WTC11 (cell line): Measurements from ENCODE around the gene TNFSF4. TPM values are rescaled to one million over a fixed set of nuclear protein-coding genes. Genes with fewer than 3 reads are reported as not detected.

ENCODE experiments used
- ATAC-seq: fragments of 200-7000 bp; cut with Tn5 transposase; 2 replicates; pipeline ENCODE4 v1.10.0; 2021; ENCODE audit warnings: mild to moderate bottlenecking, moderate library complexity
- CTCF ChIA-PET: fragments of 300-600 bp; sonication (Branson Sonifier 250); formaldehyde crosslinking; loops from one replicate; lab custom pipeline; 2021; ENCODE audit warnings: antibody characterized with exemption; lab: Charles Lee
- POLR2A ChIA-PET: fragments of 350-600 bp; sonication (Branson Sonifier 250); formaldehyde crosslinking; loops from one replicate; lab custom pipeline; 2021; ENCODE audit warnings: antibody characterized with exemption; lab: Charles Lee
- DNase-seq: peaks from one replicate; pipeline ENCODE4 v3.0.0; 2021; ENCODE audit warnings: low spot score
- H3K27ac Mint-ChIP-seq: 2 replicates; pipeline ENCODE4 v1.8.0; 2021; ENCODE audit warnings: mixed read lengths
- H3K27me3 Mint-ChIP-seq: 2 replicates; pipeline ENCODE4 v1.8.0; 2021; ENCODE audit warnings: low read depth, mild to moderate bottlenecking, moderate library complexity, mixed read lengths
- H3K36me3 Mint-ChIP-seq: 2 replicates; pipeline ENCODE4 v1.8.0; 2021; ENCODE audit warnings: mixed read lengths
- H3K4me1 Mint-ChIP-seq: 2 replicates; pipeline ENCODE4 v1.8.0; 2022; ENCODE audit warnings: mixed read lengths
- H3K4me3 Mint-ChIP-seq: 2 replicates; pipeline ENCODE4 v1.8.0; 2021; ENCODE audit warnings: mild to moderate bottlenecking, moderate library complexity, mixed read lengths
- H3K9me3 Mint-ChIP-seq: 2 replicates; pipeline ENCODE4 v1.8.0; 2021; ENCODE audit warnings: mixed read lengths
- ATF1 ChIP-seq: sonication (generic); formaldehyde crosslinking; IDR thresholded peaks from 2 replicates; pipeline ENCODE4 v1.8.1; 2023; ENCODE audit warnings: mild to moderate bottlenecking, moderate library complexity, missing genetic modification reagents
- CBFB ChIP-seq: sonication (generic); formaldehyde crosslinking; IDR thresholded peaks from 2 replicates; pipeline ENCODE4 v1.8.1; 2022; ENCODE audit warnings: mild to moderate bottlenecking, low read depth, missing genetic modification reagents
- ELF4 ChIP-seq: sonication (generic); formaldehyde crosslinking; IDR thresholded peaks from 2 replicates; pipeline ENCODE4 v1.8.1; 2022; ENCODE audit warnings: low read depth, mild to moderate bottlenecking, moderate library complexity, missing genetic modification reagents
- ETV6 ChIP-seq: sonication (generic); formaldehyde crosslinking; IDR thresholded peaks from 2 replicates; pipeline ENCODE4 v1.8.1; 2022; ENCODE audit warnings: mild to moderate bottlenecking, missing genetic modification reagents
- FOXK1 ChIP-seq: sonication (generic); formaldehyde crosslinking; IDR thresholded peaks from 2 replicates; pipeline ENCODE4 v1.8.0; 2022; ENCODE audit warnings: mild to moderate bottlenecking, moderate library complexity, missing genetic modification reagents
- GABPB1 ChIP-seq: sonication (generic); formaldehyde crosslinking; IDR thresholded peaks from 2 replicates; pipeline ENCODE4 v1.8.1; 2023; ENCODE audit warnings: mild to moderate bottlenecking, missing genetic modification reagents
- IRF2 ChIP-seq: sonication (generic); formaldehyde crosslinking; IDR thresholded peaks from 2 replicates; pipeline ENCODE4 v1.8.0; 2022; ENCODE audit warnings: low read depth, missing genetic modification reagents, borderline replicate concordance
- MXD4 ChIP-seq: fragments of 250-450 bp; sonication (Bioruptor Pico); IDR thresholded peaks from 2 replicates; pipeline ENCODE4 v1.8.0; 2021; ENCODE audit warnings: mild to moderate bottlenecking, moderate library complexity, borderline replicate concordance
- MYBL2 ChIP-seq: sonication (generic); formaldehyde crosslinking; IDR thresholded peaks from 2 replicates; pipeline ENCODE4 v1.8.1; 2023; ENCODE audit warnings: mild to moderate bottlenecking, moderate library complexity, missing genetic modification reagents
- NR2C2 ChIP-seq: sonication (generic); formaldehyde crosslinking; IDR thresholded peaks from 2 replicates; pipeline ENCODE4 v1.8.0; 2022; ENCODE audit warnings: mild to moderate bottlenecking, missing genetic modification reagents
- OVOL2 ChIP-seq: fragments of 250-450 bp; sonication (Bioruptor Pico); IDR thresholded peaks from 2 replicates; pipeline ENCODE4 v1.9.0; 2021; ENCODE audit warnings: mild to moderate bottlenecking, borderline replicate concordance
- SMAD3 ChIP-seq: sonication (generic); formaldehyde crosslinking; IDR thresholded peaks from 2 replicates; pipeline ENCODE4 v1.8.0; 2022; ENCODE audit warnings: missing genetic modification reagents, mild to moderate bottlenecking, borderline replicate concordance
- TEAD1 ChIP-seq: sonication (generic); formaldehyde crosslinking; IDR thresholded peaks from 2 replicates; pipeline ENCODE4 v1.8.0; 2022; ENCODE audit warnings: mild to moderate bottlenecking, missing genetic modification reagents
- TP53 ChIP-seq: sonication (generic); formaldehyde crosslinking; IDR thresholded peaks from 2 replicates; pipeline ENCODE4 v1.8.1; 2023; ENCODE audit warnings: mild to moderate bottlenecking, missing genetic modification reagents
- ZNF232 ChIP-seq: sonication (generic); formaldehyde crosslinking; IDR thresholded peaks from 2 replicates; pipeline ENCODE4 v1.8.0; 2022; ENCODE audit warnings: mild to moderate bottlenecking, missing genetic modification reagents
- total RNA-seq: library from RNA; stranded (reverse); gene quantifications from 3 replicates; pipeline ENCODE4 v1.2.3, GENCODE V29; 2021
- TF ChIP-seq, protein P1 (sequence below): sonication (generic); formaldehyde crosslinking; conservative IDR thresholded peaks from 2 replicates; pipeline ENCODE4 v1.8.1; 2023; ENCODE audit warnings: mild to moderate bottlenecking, low read depth, missing genetic modification reagents, moderate library complexity
- TF ChIP-seq, protein P2 (sequence below): fragments of 250-450 bp; sonication (Bioruptor Pico); IDR thresholded peaks from 2 replicates; pipeline ENCODE4 v1.9.0; 2021; ENCODE audit warnings: mild to moderate bottlenecking, borderline replicate concordance
- TF ChIP-seq, protein P3 (sequence below): fragments of 250-450 bp; sonication (Bioruptor Pico); IDR thresholded peaks from 2 replicates; pipeline ENCODE4 v1.8.0; 2021; ENCODE audit warnings: mild to moderate bottlenecking
- TF ChIP-seq, protein P4 (sequence below): sonication (generic); formaldehyde crosslinking; IDR thresholded peaks from 2 replicates; pipeline ENCODE4 v1.8.1; 2023; ENCODE audit warnings: mild to moderate bottlenecking, missing genetic modification reagents, moderate library complexity
- TF ChIP-seq, protein P5 (sequence below): fragments of 250-450 bp; sonication (Bioruptor Pico); IDR thresholded peaks from 2 replicates; pipeline ENCODE4 v1.9.0; 2021; ENCODE audit warnings: mild to moderate bottlenecking

Gene TNFSF4
- total RNA-seq, 1 experiment from 2014 or later = 0.81 TPM

DNA sequence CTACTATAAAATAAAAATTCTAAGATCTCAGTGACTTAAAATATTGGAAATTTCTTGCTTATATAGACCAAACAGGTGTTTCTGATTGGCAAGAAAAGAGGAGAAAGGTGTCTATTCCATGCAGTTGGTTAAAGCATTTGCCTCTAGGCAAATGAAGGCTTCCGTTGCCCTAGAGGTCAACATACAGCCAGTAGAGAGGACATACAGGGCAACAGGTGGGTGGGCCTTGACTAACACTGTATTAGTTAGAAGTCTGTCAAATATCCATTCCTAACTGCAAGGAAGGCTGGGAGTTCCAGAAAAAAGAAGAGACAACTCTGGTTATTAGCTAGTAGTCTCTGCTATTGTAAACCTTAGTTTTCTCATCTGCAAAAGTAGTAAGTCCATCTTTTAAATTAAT is 43.0 kb downstream of the TNFSF4 start (continued):
- TF ChIP-seq, protein P1, sequence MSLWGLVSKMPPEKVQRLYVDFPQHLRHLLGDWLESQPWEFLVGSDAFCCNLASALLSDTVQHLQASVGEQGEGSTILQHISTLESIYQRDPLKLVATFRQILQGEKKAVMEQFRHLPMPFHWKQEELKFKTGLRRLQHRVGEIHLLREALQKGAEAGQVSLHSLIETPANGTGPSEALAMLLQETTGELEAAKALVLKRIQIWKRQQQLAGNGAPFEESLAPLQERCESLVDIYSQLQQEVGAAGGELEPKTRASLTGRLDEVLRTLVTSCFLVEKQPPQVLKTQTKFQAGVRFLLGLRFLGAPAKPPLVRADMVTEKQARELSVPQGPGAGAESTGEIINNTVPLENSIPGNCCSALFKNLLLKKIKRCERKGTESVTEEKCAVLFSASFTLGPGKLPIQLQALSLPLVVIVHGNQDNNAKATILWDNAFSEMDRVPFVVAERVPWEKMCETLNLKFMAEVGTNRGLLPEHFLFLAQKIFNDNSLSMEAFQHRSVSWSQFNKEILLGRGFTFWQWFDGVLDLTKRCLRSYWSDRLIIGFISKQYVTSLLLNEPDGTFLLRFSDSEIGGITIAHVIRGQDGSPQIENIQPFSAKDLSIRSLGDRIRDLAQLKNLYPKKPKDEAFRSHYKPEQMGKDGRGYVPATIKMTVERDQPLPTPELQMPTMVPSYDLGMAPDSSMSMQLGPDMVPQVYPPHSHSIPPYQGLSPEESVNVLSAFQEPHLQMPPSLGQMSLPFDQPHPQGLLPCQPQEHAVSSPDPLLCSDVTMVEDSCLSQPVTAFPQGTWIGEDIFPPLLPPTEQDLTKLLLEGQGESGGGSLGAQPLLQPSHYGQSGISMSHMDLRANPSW (CRISPR knock-in tag) = no peak
- TF ChIP-seq OVOL2 (CRISPR knock-in tag) = no peak
- no peak for TF ChIP-seq IRF2 (CRISPR knock-in tag)
- TF ChIP-seq, protein P2, sequence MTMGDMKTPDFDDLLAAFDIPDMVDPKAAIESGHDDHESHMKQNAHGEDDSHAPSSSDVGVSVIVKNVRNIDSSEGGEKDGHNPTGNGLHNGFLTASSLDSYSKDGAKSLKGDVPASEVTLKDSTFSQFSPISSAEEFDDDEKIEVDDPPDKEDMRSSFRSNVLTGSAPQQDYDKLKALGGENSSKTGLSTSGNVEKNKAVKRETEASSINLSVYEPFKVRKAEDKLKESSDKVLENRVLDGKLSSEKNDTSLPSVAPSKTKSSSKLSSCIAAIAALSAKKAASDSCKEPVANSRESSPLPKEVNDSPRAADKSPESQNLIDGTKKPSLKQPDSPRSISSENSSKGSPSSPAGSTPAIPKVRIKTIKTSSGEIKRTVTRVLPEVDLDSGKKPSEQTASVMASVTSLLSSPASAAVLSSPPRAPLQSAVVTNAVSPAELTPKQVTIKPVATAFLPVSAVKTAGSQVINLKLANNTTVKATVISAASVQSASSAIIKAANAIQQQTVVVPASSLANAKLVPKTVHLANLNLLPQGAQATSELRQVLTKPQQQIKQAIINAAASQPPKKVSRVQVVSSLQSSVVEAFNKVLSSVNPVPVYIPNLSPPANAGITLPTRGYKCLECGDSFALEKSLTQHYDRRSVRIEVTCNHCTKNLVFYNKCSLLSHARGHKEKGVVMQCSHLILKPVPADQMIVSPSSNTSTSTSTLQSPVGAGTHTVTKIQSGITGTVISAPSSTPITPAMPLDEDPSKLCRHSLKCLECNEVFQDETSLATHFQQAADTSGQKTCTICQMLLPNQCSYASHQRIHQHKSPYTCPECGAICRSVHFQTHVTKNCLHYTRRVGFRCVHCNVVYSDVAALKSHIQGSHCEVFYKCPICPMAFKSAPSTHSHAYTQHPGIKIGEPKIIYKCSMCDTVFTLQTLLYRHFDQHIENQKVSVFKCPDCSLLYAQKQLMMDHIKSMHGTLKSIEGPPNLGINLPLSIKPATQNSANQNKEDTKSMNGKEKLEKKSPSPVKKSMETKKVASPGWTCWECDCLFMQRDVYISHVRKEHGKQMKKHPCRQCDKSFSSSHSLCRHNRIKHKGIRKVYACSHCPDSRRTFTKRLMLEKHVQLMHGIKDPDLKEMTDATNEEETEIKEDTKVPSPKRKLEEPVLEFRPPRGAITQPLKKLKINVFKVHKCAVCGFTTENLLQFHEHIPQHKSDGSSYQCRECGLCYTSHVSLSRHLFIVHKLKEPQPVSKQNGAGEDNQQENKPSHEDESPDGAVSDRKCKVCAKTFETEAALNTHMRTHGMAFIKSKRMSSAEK (CRISPR knock-in tag) = no peak
- no peak for TF ChIP-seq FOXK1 (CRISPR knock-in tag)
- no peak for TF ChIP-seq ATF1 (CRISPR knock-in tag)
- no peak for TF ChIP-seq CBFB (CRISPR knock-in tag)
- no peak for TF ChIP-seq NR2C2 (CRISPR knock-in tag)
- TF ChIP-seq ZNF232 (CRISPR knock-in tag) = no peak

DNA sequence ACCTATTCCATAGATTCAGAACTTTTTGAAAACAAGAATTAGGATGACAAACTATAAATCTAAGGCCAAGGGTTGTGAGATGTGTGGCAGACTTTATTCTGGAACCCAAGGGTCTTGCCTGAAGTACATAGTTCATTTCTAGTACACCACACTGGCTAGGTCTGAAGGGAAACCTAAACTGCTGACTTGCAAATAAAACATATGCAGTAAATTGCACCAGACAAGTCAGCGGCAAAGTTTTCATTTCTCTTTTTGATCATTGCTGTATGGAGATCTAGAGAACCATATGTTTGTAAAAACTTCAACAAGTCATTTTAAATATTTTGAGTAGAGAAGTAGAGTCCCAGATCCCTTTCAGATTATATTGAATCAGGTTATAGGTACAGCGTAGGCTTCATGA is 43.9 kb downstream of the TNFSF4 start:
- no peaks in the 10 kb centered on the region for H3K9me3 Mint-ChIP-seq
- H3K36me3 Mint-ChIP-seq = no peaks in the 10 kb centered on the region
- TF ChIP-seq, protein P3, sequence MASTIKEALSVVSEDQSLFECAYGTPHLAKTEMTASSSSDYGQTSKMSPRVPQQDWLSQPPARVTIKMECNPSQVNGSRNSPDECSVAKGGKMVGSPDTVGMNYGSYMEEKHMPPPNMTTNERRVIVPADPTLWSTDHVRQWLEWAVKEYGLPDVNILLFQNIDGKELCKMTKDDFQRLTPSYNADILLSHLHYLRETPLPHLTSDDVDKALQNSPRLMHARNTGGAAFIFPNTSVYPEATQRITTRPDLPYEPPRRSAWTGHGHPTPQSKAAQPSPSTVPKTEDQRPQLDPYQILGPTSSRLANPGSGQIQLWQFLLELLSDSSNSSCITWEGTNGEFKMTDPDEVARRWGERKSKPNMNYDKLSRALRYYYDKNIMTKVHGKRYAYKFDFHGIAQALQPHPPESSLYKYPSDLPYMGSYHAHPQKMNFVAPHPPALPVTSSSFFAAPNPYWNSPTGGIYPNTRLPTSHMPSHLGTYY (CRISPR knock-in tag) = no peak
- H3K4me3 Mint-ChIP-seq = no peak overlapping the region
- CTCF ChIA-PET = no interaction called here
- no peak overlapping the region for H3K27ac Mint-ChIP-seq
- peaks cover 69% of the 10 kb centered on the region for H3K27me3 Mint-ChIP-seq
- ATAC-seq = no peak
- POLR2A ChIA-PET = no interaction called here
- DNase-seq = no peak
- peaks cover 15% of the 10 kb centered on the region for H3K4me1 Mint-ChIP-seq

DNA sequence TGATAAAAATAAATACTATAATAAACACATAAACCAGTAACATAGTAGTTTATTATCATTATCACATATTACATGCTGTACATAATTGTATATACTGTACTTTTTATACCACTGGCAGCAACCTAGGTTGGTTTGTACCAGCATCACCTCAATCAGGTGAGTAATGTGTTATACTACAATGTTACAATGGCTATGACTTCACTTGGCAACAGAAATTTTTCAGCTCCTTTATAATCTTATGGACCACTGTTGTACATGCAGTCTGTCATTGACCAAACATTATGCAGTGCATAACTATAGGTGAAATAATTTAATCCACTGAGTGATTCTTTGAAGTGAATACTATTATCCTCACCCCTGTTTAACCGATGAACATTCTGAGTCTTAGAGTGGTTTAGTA is 44.5 kb downstream of the TNFSF4 start:
- CTCF ChIA-PET = no interaction called here

More for the DNA sequence above, 44.5 kb downstream of the TNFSF4 start:
- peaks cover 15% of the 10 kb centered on the region for H3K4me1 Mint-ChIP-seq
- H3K27me3 Mint-ChIP-seq = peaks cover 63% of the 10 kb centered on the region
- H3K9me3 Mint-ChIP-seq = no peaks in the 10 kb centered on the region
- no peak overlapping the region for H3K27ac Mint-ChIP-seq
- H3K4me3 Mint-ChIP-seq = no peak overlapping the region
- ATAC-seq = no peak
- POLR2A ChIA-PET = no interaction called here
- TF ChIP-seq TP53 (CRISPR knock-in tag) (no peak), ELF4 (no peak), SMAD3 (CRISPR knock-in tag) (no peak), ETV6 (CRISPR knock-in tag) (no peak), MXD4 (no peak), MYBL2 (CRISPR knock-in tag) (no peak), GABPB1 (CRISPR knock-in tag) (no peak), TEAD1 (CRISPR knock-in tag) (no peak)
- TF ChIP-seq, protein P4, sequence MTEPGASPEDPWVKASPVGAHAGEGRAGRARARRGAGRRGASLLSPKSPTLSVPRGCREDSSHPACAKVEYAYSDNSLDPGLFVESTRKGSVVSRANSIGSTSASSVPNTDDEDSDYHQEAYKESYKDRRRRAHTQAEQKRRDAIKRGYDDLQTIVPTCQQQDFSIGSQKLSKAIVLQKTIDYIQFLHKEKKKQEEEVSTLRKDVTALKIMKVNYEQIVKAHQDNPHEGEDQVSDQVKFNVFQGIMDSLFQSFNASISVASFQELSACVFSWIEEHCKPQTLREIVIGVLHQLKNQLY (CRISPR knock-in tag) = no peak
- TF ChIP-seq, protein P5, sequence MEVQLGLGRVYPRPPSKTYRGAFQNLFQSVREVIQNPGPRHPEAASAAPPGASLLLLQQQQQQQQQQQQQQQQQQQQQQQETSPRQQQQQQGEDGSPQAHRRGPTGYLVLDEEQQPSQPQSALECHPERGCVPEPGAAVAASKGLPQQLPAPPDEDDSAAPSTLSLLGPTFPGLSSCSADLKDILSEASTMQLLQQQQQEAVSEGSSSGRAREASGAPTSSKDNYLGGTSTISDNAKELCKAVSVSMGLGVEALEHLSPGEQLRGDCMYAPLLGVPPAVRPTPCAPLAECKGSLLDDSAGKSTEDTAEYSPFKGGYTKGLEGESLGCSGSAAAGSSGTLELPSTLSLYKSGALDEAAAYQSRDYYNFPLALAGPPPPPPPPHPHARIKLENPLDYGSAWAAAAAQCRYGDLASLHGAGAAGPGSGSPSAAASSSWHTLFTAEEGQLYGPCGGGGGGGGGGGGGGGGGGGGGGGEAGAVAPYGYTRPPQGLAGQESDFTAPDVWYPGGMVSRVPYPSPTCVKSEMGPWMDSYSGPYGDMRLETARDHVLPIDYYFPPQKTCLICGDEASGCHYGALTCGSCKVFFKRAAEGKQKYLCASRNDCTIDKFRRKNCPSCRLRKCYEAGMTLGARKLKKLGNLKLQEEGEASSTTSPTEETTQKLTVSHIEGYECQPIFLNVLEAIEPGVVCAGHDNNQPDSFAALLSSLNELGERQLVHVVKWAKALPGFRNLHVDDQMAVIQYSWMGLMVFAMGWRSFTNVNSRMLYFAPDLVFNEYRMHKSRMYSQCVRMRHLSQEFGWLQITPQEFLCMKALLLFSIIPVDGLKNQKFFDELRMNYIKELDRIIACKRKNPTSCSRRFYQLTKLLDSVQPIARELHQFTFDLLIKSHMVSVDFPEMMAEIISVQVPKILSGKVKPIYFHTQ (CRISPR knock-in tag) = no peak
- TF ChIP-seq, all 79 proteins: peak for 0
- DNase-seq = no peak
- no peaks in the 10 kb centered on the region for H3K36me3 Mint-ChIP-seq
